ENCODE results near the gene SH3GL3. TPM values are rescaled to one million over a fixed set of nuclear protein-coding genes. Genes with fewer than 3 reads are reported as not detected.

SH3GL3 gene
- total and polyA plus RNA-seq, 2 of the 8 experiments (the other 6 are each of a cell fraction or from before 2014, with no cell fraction given) = 14.1 to 19.1 TPM

DNA sequence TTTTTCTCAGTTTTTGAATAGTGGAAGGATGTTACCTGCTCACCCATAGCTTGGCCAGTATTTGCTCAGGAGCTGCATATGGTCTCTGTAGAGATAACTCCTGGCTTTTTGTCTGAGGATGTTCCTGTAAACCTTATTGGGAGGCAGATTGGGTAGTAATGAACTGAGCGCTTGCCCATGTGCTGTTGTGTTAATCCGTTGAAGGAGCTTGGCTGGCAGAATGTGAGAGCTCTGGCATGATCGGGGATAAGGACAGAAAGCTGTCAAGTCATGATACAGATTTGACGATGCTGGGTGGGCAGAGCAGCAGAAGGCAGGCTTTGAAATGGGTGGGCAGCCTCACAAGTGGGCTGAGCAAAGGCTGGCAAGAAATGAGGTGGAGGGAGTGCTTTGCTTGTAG lies 27.4 kb downstream of the SH3GL3 start (continued):
- TF ChIP-seq, protein P1, sequence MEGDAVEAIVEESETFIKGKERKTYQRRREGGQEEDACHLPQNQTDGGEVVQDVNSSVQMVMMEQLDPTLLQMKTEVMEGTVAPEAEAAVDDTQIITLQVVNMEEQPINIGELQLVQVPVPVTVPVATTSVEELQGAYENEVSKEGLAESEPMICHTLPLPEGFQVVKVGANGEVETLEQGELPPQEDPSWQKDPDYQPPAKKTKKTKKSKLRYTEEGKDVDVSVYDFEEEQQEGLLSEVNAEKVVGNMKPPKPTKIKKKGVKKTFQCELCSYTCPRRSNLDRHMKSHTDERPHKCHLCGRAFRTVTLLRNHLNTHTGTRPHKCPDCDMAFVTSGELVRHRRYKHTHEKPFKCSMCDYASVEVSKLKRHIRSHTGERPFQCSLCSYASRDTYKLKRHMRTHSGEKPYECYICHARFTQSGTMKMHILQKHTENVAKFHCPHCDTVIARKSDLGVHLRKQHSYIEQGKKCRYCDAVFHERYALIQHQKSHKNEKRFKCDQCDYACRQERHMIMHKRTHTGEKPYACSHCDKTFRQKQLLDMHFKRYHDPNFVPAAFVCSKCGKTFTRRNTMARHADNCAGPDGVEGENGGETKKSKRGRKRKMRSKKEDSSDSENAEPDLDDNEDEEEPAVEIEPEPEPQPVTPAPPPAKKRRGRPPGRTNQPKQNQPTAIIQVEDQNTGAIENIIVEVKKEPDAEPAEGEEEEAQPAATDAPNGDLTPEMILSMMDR (IDR thresholded peaks at IDR 0.05; ENCODE audit: control extremely low read depth in 1 of 3, insufficient read depth in 1 of 3, low read depth in 1 of 3, low read length in 3 of 3) = no peak
- TF ChIP-seq EZH2 (IDR thresholded peaks at IDR 0.05; ENCODE audit: low read depth, low read length, severe bottlenecking) (no peak), RNF2 (IDR thresholded peaks at IDR 0.05; ENCODE audit: borderline replicate concordance, low read depth, low read length, missing control alignments, poor library complexity, severe bottlenecking) (no peak)

Measured in H1 (cell line).